Measurements from ENCODE around the gene BPIFB4. TPM values are rescaled to one million over a fixed set of nuclear protein-coding genes. Genes with fewer than 3 reads are reported as not detected.

The BPIFB4 gene
- total and polyA plus RNA-seq, 2 donors (not counting 3 experiments of a cell fraction or from before 2014, with no cell fraction given), result not detected

- no TSS peak for BruUV-seq (replicated peaks)
- Histone ChIP-seq H3K9me3 (replicated peaks; ENCODE audit: control insufficient read depth, insufficient read depth, low read length) (no peaks in the 10 kb centered on the region), H3K9me1 (replicated peaks; ENCODE audit: control insufficient read depth, extremely low read depth, insufficient read depth, low read length) (no peaks in the 10 kb centered on the region), H3K4me1 (ENCODE audit: control insufficient read depth, extremely low read depth, insufficient read depth, low read length) (no peaks in the 10 kb centered on the region), H3K27me3 (ENCODE audit: control insufficient read depth in 2 of 2, insufficient read depth in 2 of 2, low read length in 2 of 2) (no peaks in the 10 kb centered on the region), H3K27ac (ENCODE audit: insufficient read depth, low read depth, low read length) (no peak overlapping the region), H3K79me2 (ENCODE audit: control insufficient read depth, insufficient read depth, low read length) (no peaks in the 10 kb centered on the region), H3K4me3 (replicated peaks in 1 of 3; ENCODE audit: insufficient read depth in 1 of 3, low read depth in 1 of 3, low read length in 3 of 3) (no peak overlapping the region), H3K36me3 (ENCODE audit: control insufficient read depth in 2 of 2, extremely low read depth in 1 of 2, insufficient read depth in 2 of 2, low read length in 2 of 2) (no peaks in the 10 kb centered on the region), H2AFZ (ENCODE audit: low read depth, low read length) (no peak overlapping the region), H4K20me1 (replicated peaks; ENCODE audit: control insufficient read depth, extremely low read depth, insufficient read depth, low read length) (no peaks in the 10 kb centered on the region), H3K9ac (replicated peaks; ENCODE audit: extremely low read depth, insufficient read depth, low read length) (no peak overlapping the region), H3K4me2 (ENCODE audit: insufficient read depth, low read length) (no peak overlapping the region)
- ChIA-PET CTCF (no interaction called here), POLR2A (no interaction called here)
- no peak for FAIRE-seq
- DNase-seq (ENCODE audit: low read depth, low spot score), result no peak
- TF ChIP-seq MAX (IDR thresholded peaks at IDR 0.05; ENCODE audit: insufficient read depth, insufficient read length) (no peak), POLR2A (IDR thresholded peaks at IDR 0.05; ENCODE audit: low read depth, low read length) (no peak), EZH2 (IDR thresholded peaks at IDR 0.05; ENCODE audit: borderline replicate concordance, low read depth, low read length, severe bottlenecking) (no peak), CTCF (IDR thresholded peaks at IDR 0.05; ENCODE audit: extremely low read depth in 1 of 2, insufficient read depth in 1 of 2, low read depth in 1 of 2, low read length in 2 of 2) (no peak), MYC (IDR thresholded peaks at IDR 0.05; ENCODE audit: low read depth, low read length) (no peak), GATA2 (IDR thresholded peaks at IDR 0.05; ENCODE audit: insufficient read depth, insufficient read length, low read depth, low read length) (no peak), FOS (IDR thresholded peaks at IDR 0.05; ENCODE audit: borderline replicate concordance, insufficient read depth, low read length) (no peak), POLR2AphosphoS5 (IDR thresholded peaks at IDR 0.05; ENCODE audit: insufficient read depth, low read depth, low read length) (no peak), JUN (IDR thresholded peaks at IDR 0.05; ENCODE audit: borderline replicate concordance, insufficient read depth, insufficient read length, low read depth) (no peak)
- intact Hi-C loops (cut with micrococcal nuclease) (no loop called here), dilution Hi-C loops (cut with MboI; ENCODE audit: extremely low pct_ligation_motif_present, low sequenced_read_pairs) (no loop called here)
These were observed 79.4 kb downstream of the BPIFB4 start for GRCh38 chr20:33158637-33159385.
